ENCODE results near the gene OLFM2. TPM values are rescaled to one million over a fixed set of nuclear protein-coding genes. Genes with fewer than 3 reads are reported as not detected.
A peak's percentile ranks its signal among the peaks of the same experiment; 100 is the strongest.

OLFM2 gene
- total RNA-seq, 1 experiment from 2014 or later: 75.6 TPM

DNA sequence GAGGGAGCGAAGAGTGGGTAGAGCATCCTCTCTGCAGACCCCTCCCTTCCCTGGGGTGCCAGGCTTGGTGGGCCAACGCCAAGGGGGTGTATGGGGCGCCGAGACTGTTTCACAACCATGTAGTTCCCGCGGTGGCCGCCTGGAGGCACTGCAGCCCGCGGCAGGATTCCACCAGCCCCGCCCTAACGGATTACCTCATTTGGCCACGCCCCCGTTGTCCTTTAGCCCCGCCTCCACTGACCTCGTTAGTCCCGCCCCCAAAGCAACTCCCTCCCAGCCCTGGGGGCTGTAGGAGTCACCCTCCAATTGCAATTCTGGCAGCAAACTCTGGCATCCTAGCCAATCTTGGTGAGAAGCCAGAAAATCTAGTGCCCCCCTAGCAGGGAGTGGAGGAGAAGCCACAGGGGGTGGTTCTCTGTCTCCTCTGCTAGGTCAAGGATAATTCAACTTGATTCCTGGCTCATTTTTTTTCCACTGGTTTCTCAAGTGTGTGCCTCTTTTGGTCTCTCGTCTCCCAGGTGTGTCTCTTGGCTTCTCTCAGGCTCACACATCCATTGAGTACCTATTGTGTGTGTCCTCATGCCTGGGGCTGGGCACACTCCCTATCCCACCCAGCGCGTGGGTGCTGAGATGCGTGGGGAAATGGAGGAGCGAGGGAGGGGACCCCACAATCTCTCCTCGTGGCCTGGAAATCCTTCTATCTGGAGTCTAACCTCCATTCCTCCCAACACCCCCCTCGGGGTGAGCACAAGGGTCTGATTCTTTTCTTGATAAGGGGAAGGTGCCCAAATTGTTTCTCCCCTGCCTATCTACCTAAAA is 2.0 kb downstream of the OLFM2 start:
- no CpG with 5 or more reads among the region's 23 CpGs for WGBS (ENCODE audit: extremely low coverage, insufficient read length, low lambda C conversion rate)
- Mint-ChIP-seq H3K27me3 (ENCODE audit: low read depth) (peaks cover 12% of the 10 kb centered on the region), H3K36me3 (ENCODE audit: insufficient read depth in 1 of 3, low read depth in 3 of 3) (peaks cover 3 to 5% (median 5%) of the 10 kb centered on the region in 3 experiments), H3K27ac (peak overlapping the region in 2 of 3 experiments; percentile 14 to 96; a peak in 2 of 7 replicates), H3K4me3 (peak overlapping the region; percentile 88 to 99), H3K9me3 (0 out of 5 replicates have a peak, but pooled peaks cover 0 to 3% of the 10 kb centered on the region in 2 experiments), H3K4me1 (peaks cover 24 to 37% of the 10 kb centered on the region in 2 experiments)
- Histone ChIP-seq H3K23me2 (ENCODE audit: insufficient read length, low read depth, low read length, poor library complexity, severe bottlenecking) (peaks cover 10% of the 10 kb centered on the region), H3T11ph (ENCODE audit: low read length) (no peak overlapping the region), H2AFZ (ENCODE audit: low read length) (no peak overlapping the region), H4K91ac (ENCODE audit: insufficient read length, low read depth, low read length) (no peak overlapping the region), H3K14ac (ENCODE audit: insufficient read depth, low read length) (no peak overlapping the region), H3K4ac (ENCODE audit: low read depth, low read length) (no peak overlapping the region), H3K23ac (ENCODE audit: insufficient read length, low read depth, low read length) (no peak overlapping the region), H3K4me2 (ENCODE audit: insufficient read depth, insufficient read length, low read length) (peak overlapping the region; percentile 95), H3K4me1 (ENCODE audit: insufficient read depth, low read length) (peaks cover 6% of the 10 kb centered on the region; the same call in 1 of the 2 replicates), H3K9me3 (ENCODE audit: control insufficient read depth, low read depth, low read length) (no peaks in the 10 kb centered on the region), H4K8ac (replicated peaks; ENCODE audit: insufficient read length, low read depth, low read length) (no peak overlapping the region), H2BK120ac (ENCODE audit: low read depth, low read length, poor library complexity, severe bottlenecking) (no peak overlapping the region), H4K20me1 (ENCODE audit: control insufficient read depth, insufficient read depth, insufficient read length) (no peaks in the 10 kb centered on the region), H2BK20ac (ENCODE audit: low read depth, low read length, poor library complexity, severe bottlenecking) (no peak overlapping the region), H2BK15ac (ENCODE audit: low read depth, low read length) (no peak overlapping the region), H2BK5ac (ENCODE audit: insufficient read length, low read length) (no peak overlapping the region), H3K27me3 (ENCODE audit: insufficient read depth, low read length) (no peaks in the 10 kb centered on the region), H2BK12ac (ENCODE audit: insufficient read length, low read depth, low read length) (no peak overlapping the region), H3K79me2 (ENCODE audit: insufficient read depth, low read length) (no peaks in the 10 kb centered on the region; the same call in 1 of the 2 replicates), H3K56ac (ENCODE audit: insufficient read length, low read depth, low read length) (no peak overlapping the region), H3K9ac (ENCODE audit: extremely low read depth, insufficient read length, low read length) (no peak overlapping the region), H3K18ac (ENCODE audit: insufficient read length, low read depth, low read length) (no peak overlapping the region), H3K79me1 (ENCODE audit: insufficient read depth, low read depth, low read length, poor library complexity, severe bottlenecking) (peaks cover 9% of the 10 kb centered on the region), H4K5ac (ENCODE audit: insufficient read length, low read depth, low read length) (no peak overlapping the region), H2AK5ac (ENCODE audit: insufficient read length, low read length) (no peak overlapping the region), H3K27ac (ENCODE audit: insufficient read length, low read depth, low read length) (no peak overlapping the region)
- TF ChIP-seq, protein P1, sequence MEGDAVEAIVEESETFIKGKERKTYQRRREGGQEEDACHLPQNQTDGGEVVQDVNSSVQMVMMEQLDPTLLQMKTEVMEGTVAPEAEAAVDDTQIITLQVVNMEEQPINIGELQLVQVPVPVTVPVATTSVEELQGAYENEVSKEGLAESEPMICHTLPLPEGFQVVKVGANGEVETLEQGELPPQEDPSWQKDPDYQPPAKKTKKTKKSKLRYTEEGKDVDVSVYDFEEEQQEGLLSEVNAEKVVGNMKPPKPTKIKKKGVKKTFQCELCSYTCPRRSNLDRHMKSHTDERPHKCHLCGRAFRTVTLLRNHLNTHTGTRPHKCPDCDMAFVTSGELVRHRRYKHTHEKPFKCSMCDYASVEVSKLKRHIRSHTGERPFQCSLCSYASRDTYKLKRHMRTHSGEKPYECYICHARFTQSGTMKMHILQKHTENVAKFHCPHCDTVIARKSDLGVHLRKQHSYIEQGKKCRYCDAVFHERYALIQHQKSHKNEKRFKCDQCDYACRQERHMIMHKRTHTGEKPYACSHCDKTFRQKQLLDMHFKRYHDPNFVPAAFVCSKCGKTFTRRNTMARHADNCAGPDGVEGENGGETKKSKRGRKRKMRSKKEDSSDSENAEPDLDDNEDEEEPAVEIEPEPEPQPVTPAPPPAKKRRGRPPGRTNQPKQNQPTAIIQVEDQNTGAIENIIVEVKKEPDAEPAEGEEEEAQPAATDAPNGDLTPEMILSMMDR (conservative IDR thresholded peaks at IDR 0.05): peak; percentile 98
- peak; percentile 87 for DNase-seq
